ENCODE measurements around the gene NUP93.

Gene NUP93

DNA sequence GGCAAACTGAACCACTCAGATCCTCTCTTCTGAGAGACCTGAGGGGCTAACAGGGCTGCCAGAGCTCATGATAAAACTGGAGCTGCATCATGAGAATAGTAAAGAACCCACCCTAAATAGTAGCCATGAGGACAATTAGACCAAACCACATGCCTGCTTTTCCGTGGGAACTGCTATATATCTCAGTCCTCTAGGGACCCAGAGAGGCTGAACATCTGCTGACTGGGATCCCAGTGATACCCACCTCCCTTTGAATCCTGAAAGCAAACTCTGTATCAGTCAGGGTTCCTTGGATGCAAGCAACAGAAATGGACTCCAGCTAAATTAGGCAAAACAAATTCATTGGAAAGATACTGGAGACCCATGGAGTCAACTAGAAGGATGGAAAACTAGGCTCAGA lies 41.2 kb upstream of the NUP93 start:
- no peak for DNase-seq (ENCODE audit: low read depth, low spot score)
- no peak overlapping the region for H3K9ac ChIP-seq (ENCODE audit: insufficient read length)
- TF ChIP-seq POLR2AphosphoS5 (IDR thresholded peaks at IDR 0.05; ENCODE audit: borderline replicate concordance, low read depth, low read length): no peak
- no peak for TF ChIP-seq EZH2 (IDR thresholded peaks at IDR 0.05)
- no peaks in the 10 kb centered on the region for H3K36me3 ChIP-seq (ENCODE audit: insufficient read depth, low read length)
- H3K27ac ChIP-seq: no peak overlapping the region
- no peaks in the 10 kb centered on the region for H3K9me3 ChIP-seq (ENCODE audit: low read depth, low read length)
- H3K4me3 ChIP-seq: no peak overlapping the region

DNA sequence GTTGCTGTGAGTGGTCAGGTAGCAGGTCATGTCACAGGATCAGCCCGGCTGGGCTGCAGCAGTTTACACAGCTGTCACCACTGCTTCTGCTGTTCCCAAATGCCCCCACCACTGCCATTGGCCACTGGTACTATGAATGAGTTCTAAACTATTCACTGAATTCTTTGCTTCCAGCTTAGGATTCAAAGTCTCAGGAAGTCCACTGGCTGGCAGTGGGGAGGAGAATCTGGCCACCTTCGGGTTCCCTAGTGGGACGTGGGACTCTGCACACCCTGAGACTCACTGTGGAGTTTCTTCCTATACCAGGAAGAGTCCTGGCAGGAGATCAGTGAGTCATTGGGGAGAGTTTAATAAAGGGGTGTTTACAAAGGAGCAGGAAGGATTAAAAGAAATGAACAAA lies 40.8 kb upstream of the NUP93 start:
- DNase-seq (ENCODE audit: low read depth, low spot score): no peak
- no peak overlapping the region for H3K27ac ChIP-seq
- H3K9ac ChIP-seq (ENCODE audit: insufficient read length): no peak overlapping the region
- TF ChIP-seq POLR2AphosphoS5 (IDR thresholded peaks at IDR 0.05; ENCODE audit: borderline replicate concordance, low read depth, low read length): no peak
- no peak for TF ChIP-seq FOXP2 (optimal IDR thresholded peaks at IDR 0.05; ENCODE audit: control extremely low read depth, extremely low read length, insufficient read depth)
- no peak for TF ChIP-seq EZH2 (IDR thresholded peaks at IDR 0.05)
- H3K36me3 ChIP-seq (ENCODE audit: insufficient read depth, low read length): no peaks in the 10 kb centered on the region
- no peak overlapping the region for H3K4me3 ChIP-seq
- H3K9me3 ChIP-seq (ENCODE audit: low read depth, low read length): no peaks in the 10 kb centered on the region

DNA sequence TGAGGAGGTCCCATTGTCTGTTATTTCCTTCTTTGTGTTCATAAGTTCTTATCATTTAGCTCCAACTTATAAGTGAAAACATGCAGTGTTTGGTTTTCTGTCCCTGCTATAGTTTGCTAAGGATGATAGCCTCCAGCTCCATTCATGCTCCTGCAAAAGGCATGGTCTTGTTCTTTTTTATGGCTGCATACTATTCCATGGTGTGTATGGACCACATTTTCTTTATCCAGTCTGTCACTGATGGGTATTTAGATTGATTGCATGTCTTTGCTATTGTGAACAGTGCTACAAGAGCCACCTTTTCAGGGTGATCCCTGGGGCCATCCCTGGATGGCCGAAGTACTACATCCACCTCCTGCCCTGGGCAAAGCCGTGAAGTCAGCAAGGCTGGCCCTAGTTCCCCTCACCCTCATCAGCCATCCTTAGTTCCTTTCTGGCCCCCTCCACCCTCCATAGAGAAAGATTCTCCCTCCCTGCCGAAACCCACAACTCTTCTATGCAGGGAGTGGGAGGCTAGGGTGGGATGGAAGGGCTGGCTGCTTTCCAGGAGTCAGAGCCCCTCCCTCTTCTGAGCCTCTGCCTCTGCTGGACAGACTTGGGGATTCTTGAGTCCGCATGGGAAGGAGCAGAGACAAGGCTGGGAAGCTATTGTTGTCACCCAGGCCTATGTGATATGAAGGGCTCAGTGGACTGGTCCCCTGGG lies 39.4 kb upstream of the NUP93 start:
- H3K9ac ChIP-seq (ENCODE audit: insufficient read length): no peak overlapping the region
- no peak overlapping the region for H3K27ac ChIP-seq
- TF ChIP-seq FOXP2 (optimal IDR thresholded peaks at IDR 0.05; ENCODE audit: control extremely low read depth, extremely low read length, insufficient read depth) (no peak), EZH2 (IDR thresholded peaks at IDR 0.05) (no peak), POLR2AphosphoS5 (IDR thresholded peaks at IDR 0.05; ENCODE audit: borderline replicate concordance, low read depth, low read length) (no peak)
- no peak for DNase-seq (ENCODE audit: low read depth, low spot score)
- no peaks in the 10 kb centered on the region for H3K36me3 ChIP-seq (ENCODE audit: insufficient read depth, low read length)
- H3K4me3 ChIP-seq: no peak overlapping the region
- H3K9me3 ChIP-seq (ENCODE audit: low read depth, low read length): no peaks in the 10 kb centered on the region

DNA sequence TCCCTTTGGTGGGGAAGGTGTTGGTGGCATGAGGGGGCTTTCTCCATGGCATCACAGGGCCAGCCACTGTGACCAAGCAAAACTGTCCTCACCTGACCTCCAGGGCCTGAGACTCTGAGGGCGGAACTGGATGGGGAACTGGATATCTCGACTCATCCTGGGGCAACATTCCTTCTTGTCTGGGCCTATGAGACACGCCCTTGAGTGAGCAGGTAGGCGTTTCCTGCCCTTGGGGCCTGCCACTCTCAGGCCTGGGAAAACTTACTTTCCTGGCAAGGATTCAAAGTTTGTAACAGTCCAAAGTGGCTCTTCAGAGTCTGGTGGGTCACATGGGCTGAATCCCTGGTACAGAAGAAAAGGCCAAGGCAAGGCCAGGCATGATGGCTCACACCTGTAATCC lies 38.0 kb upstream of the NUP93 start:
- no peak for DNase-seq (ENCODE audit: low read depth, low spot score)
- TF ChIP-seq FOXP2 (optimal IDR thresholded peaks at IDR 0.05; ENCODE audit: control extremely low read depth, extremely low read length, insufficient read depth): no peak
- TF ChIP-seq POLR2AphosphoS5 (IDR thresholded peaks at IDR 0.05; ENCODE audit: borderline replicate concordance, low read depth, low read length): no peak
- TF ChIP-seq EZH2 (IDR thresholded peaks at IDR 0.05): no peak
- Histone ChIP-seq H3K36me3 (ENCODE audit: insufficient read depth, low read length) (no peaks in the 10 kb centered on the region), H3K27ac (no peak overlapping the region), H3K9ac (ENCODE audit: insufficient read length) (no peak overlapping the region), H3K9me3 (ENCODE audit: low read depth, low read length) (no peaks in the 10 kb centered on the region), H3K4me3 (no peak overlapping the region)

DNA sequence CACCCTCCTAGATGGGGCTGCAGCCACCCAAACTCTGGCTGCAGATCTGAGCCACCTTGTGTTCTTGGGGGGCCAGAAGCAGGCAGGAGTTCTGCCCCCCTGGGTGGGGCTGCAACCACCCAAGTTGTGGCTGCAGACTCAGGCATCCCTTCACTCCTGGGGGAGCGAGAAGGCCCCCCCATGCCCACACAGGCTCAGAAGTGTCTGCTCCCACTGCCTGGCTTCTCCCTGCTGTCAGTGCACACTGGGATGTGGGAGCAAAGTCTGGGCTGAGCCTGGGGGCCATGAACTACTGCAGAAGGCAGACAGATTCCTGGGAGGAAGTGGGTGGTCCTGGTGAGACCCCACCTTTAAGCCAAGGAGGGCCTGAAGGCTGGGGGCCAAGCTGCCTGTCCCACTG lies 34.7 kb upstream of the NUP93 start:
- Histone ChIP-seq H3K9me3 (ENCODE audit: low read depth, low read length) (no peaks in the 10 kb centered on the region), H3K36me3 (ENCODE audit: insufficient read depth, low read length) (no peaks in the 10 kb centered on the region), H3K4me3 (no peak overlapping the region), H3K9ac (ENCODE audit: insufficient read length) (no peak overlapping the region), H3K27ac (no peak overlapping the region)
- no peak for DNase-seq (ENCODE audit: low read depth, low spot score)
- no peak for TF ChIP-seq FOXP2 (optimal IDR thresholded peaks at IDR 0.05; ENCODE audit: control extremely low read depth, extremely low read length, insufficient read depth)
- no peak for TF ChIP-seq POLR2AphosphoS5 (IDR thresholded peaks at IDR 0.05; ENCODE audit: borderline replicate concordance, low read depth, low read length)
- TF ChIP-seq EZH2 (IDR thresholded peaks at IDR 0.05): no peak

- Histone ChIP-seq H3K36me3 (ENCODE audit: insufficient read depth, low read length) (no peaks in the 10 kb centered on the region), H3K9ac (ENCODE audit: insufficient read length) (no peak overlapping the region), H3K4me3 (no peak overlapping the region), H3K9me3 (ENCODE audit: low read depth, low read length) (no peaks in the 10 kb centered on the region), H3K27ac (no peak overlapping the region)
- TF ChIP-seq EZH2 (IDR thresholded peaks at IDR 0.05): no peak
- no peak for DNase-seq (ENCODE audit: low read depth, low spot score)
Observed at GRCh38 chr16:56697456-56698155, 32.3 kb upstream of the NUP93 start.

DNA sequence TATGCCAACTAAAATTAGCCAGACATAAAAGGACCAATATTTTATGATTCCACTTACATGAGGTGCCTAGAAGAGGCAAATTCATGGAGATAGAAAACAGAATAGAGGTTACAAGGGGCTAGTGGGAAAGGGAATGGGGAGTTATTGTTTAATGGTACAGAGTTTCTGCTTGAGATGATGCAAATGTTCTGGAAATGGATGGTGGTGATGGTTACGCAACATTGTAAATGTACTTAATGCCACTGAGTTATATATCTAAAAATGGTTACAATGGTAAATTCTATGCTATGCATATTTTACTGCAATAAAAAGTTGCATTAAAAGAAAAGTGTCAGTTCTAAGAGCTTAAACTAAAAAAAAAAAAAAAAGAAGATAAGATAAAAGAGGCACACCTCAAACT lies 29.7 kb upstream of the NUP93 start:
- Histone ChIP-seq H3K9ac (ENCODE audit: insufficient read length) (no peak overlapping the region), H3K27ac (no peak overlapping the region), H3K36me3 (ENCODE audit: insufficient read depth, low read length) (no peaks in the 10 kb centered on the region), H3K9me3 (ENCODE audit: low read depth, low read length) (no peaks in the 10 kb centered on the region), H3K4me3 (no peak overlapping the region)
- TF ChIP-seq EZH2 (IDR thresholded peaks at IDR 0.05): no peak
- no peak for TF ChIP-seq FOXP2 (optimal IDR thresholded peaks at IDR 0.05; ENCODE audit: control extremely low read depth, extremely low read length, insufficient read depth)
- no peak for TF ChIP-seq POLR2AphosphoS5 (IDR thresholded peaks at IDR 0.05; ENCODE audit: borderline replicate concordance, low read depth, low read length)
- DNase-seq (ENCODE audit: low read depth, low spot score): no peak

- DNase-seq (ENCODE audit: low read depth, low spot score): no peak
- H3K36me3 ChIP-seq (ENCODE audit: insufficient read depth, low read length): no peaks in the 10 kb centered on the region
- H3K9ac ChIP-seq (ENCODE audit: insufficient read length): no peak overlapping the region
- H3K4me3 ChIP-seq: no peak overlapping the region
- no peak overlapping the region for H3K27ac ChIP-seq
- TF ChIP-seq FOXP2 (optimal IDR thresholded peaks at IDR 0.05; ENCODE audit: control extremely low read depth, extremely low read length, insufficient read depth) (no peak), POLR2AphosphoS5 (IDR thresholded peaks at IDR 0.05; ENCODE audit: borderline replicate concordance, low read depth, low read length) (no peak), EZH2 (IDR thresholded peaks at IDR 0.05) (no peak)
- H3K9me3 ChIP-seq (ENCODE audit: low read depth, low read length): no peaks in the 10 kb centered on the region
Observed at GRCh38 chr16:56700631-56701030, 29.3 kb upstream of the NUP93 start.

- H3K27ac ChIP-seq: no peak overlapping the region
- no peaks in the 10 kb centered on the region for H3K9me3 ChIP-seq (ENCODE audit: low read depth, low read length)
- no peak overlapping the region for H3K9ac ChIP-seq (ENCODE audit: insufficient read length)
- H3K4me3 ChIP-seq: no peak overlapping the region
- TF ChIP-seq FOXP2 (optimal IDR thresholded peaks at IDR 0.05; ENCODE audit: control extremely low read depth, extremely low read length, insufficient read depth): no peak
- TF ChIP-seq EZH2 (IDR thresholded peaks at IDR 0.05): no peak
- TF ChIP-seq POLR2AphosphoS5 (IDR thresholded peaks at IDR 0.05; ENCODE audit: borderline replicate concordance, low read depth, low read length): no peak
- no peaks in the 10 kb centered on the region for H3K36me3 ChIP-seq (ENCODE audit: insufficient read depth, low read length)
- no peak for DNase-seq (ENCODE audit: low read depth, low spot score)
Observed at GRCh38 chr16:56701534-56701933, 28.4 kb upstream of the NUP93 start.
